NCI-H146 treated with DMSO at 0.1 percent for 48 hours (cell line): ENCODE data around the gene KCNG2.
"Not testable (repeated sequence)": the region's sequence is repeated elsewhere in the genome, so short reads cannot be mapped to it uniquely, and the experiment has no call there.

Experiments
- DNase-seq: peaks from one replicate; lab custom pipeline; 2025; ENCODE audit not compliant: unreplicated experiment; lab: John Stamatoyannopoulos, UW

KCNG2 gene

GRCh38 chr18:79797518-79798345 is at the start of gene KCNG2:
KCNG2 (plus strand) TSS chr18:79797938; CDS start chr18:79863668, 65,730 bp downstream.
- no peak for DNase-seq

- DNase-seq: no peak
These were observed 49.2 kb upstream of the KCNG2 start for GRCh38 chr18:79748321-79749180.

GRCh38 chr18:79749251-79750191 is 48.2 kb upstream of the KCNG2 start:
- DNase-seq: no peak

GRCh38 chr18:79750980-79751571 is 46.7 kb upstream of the KCNG2 start:
- no peak for DNase-seq

GRCh38 chr18:79751918-79752578 is 45.7 kb upstream of the KCNG2 start:
- DNase-seq: not testable (repeated sequence)

GRCh38 chr18:79752946-79753345 is 44.8 kb upstream of the KCNG2 start:
- DNase-seq: not testable (repeated sequence)

GRCh38 chr18:79753391-79753851 is 44.3 kb upstream of the KCNG2 start:
- DNase-seq: no peak

GRCh38 chr18:79754022-79754761 is 43.5 kb upstream of the KCNG2 start:
- DNase-seq: no peak

GRCh38 chr18:79754831-79755351 is 42.8 kb upstream of the KCNG2 start:
- DNase-seq: no peak

- DNase-seq: no peak
These were observed 42.1 kb upstream of the KCNG2 start for GRCh38 chr18:79755496-79756142.

- no peak for DNase-seq
These were observed 41.6 kb upstream of the KCNG2 start for GRCh38 chr18:79756143-79756500.

- DNase-seq: no peak
These were observed 40.9 kb upstream of the KCNG2 start for GRCh38 chr18:79756826-79757225.

GRCh38 chr18:79760348-79760747 is 37.4 kb upstream of the KCNG2 start:
- DNase-seq: no peak

GRCh38 chr18:79760881-79761280 is 36.9 kb upstream of the KCNG2 start:
- no peak for DNase-seq

- DNase-seq: no peak
These were observed 34.3 kb upstream of the KCNG2 start for GRCh38 chr18:79763407-79763806.

GRCh38 chr18:79764131-79764530 is 33.6 kb upstream of the KCNG2 start:
- DNase-seq: no peak

- DNase-seq: no peak
These were observed 32.1 kb upstream of the KCNG2 start for GRCh38 chr18:79765491-79766245.

GRCh38 chr18:79766308-79766707 is 31.4 kb upstream of the KCNG2 start:
- DNase-seq: peak; percentile 69
